ENCODE measurements around the gene ERCC6.

Gene ERCC6

DNA sequence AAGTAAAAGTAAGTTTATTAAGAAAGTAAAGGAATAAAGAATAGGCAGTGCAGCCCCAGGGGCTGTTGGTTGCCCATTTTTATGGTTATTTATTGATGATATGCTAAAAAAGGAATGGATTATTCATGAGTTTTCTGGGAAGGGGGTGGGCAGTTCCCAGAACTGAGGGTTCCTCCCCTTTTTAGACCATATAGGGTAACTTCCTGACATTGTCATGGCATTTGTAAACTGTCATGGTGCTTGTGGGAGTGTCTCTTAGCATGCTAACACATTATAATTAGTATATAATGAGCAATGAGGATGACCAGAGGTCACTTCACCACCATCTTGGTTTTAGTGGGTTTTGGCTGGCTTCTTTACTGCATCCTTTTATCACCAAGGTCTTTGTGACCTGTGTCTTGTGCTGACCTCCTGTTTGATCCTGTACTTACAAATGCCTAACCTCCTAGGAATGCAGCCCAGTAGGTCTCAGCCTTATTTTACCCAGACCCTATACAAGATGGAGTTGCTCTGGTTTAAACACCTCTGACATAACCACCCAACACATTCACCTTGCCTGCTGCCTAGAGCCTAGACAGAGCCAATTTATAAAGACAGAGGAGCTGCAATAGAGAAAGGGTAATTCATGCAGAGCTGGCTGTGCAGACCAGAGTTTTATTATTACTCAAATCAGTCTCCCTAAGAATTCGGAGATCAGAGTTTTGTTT lies 10.9 kb upstream of the ERCC6 start:
- no peak for DNase-seq

DNA sequence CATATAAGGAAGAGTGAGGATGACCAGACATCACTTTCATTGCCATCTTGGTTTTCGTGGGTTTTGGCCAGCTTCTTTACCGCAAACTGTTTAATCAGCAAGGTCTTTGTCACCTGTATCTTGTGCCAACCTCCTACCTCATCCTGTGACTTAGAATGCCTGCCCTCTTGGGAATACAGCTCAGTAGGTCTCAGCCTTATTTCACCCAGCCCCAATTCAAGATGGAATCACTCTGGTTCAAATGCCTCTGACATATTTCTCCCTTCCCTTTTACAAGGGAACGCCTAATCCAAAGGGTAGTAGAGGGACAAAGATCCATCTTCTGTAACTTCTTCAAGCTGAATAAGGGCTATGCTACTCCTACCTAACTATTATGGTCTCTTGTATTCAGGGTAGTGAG lies 4.7 kb upstream of the ERCC6 start:
- DNase-seq = no peak

DNA sequence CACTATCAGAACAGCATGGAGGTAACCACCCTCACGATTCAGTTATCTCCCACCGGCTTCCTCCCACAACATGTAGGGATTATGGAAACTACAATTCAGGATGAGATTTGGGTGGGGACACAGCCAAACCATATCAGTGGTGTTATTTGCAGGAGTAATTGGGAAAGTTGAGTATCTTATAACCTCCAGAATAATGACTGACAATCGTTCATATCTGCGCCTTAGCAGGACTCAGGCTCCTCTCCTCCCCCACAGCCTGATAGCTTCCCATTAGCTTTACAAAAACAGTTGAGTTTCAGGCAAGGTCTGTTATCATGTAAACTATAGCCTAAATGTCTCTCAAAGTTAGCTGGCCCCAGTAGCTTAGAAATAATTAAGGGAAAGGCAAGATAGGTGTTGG lies 3.4 kb upstream of the ERCC6 start:
- DNase-seq = no peak

DNA sequence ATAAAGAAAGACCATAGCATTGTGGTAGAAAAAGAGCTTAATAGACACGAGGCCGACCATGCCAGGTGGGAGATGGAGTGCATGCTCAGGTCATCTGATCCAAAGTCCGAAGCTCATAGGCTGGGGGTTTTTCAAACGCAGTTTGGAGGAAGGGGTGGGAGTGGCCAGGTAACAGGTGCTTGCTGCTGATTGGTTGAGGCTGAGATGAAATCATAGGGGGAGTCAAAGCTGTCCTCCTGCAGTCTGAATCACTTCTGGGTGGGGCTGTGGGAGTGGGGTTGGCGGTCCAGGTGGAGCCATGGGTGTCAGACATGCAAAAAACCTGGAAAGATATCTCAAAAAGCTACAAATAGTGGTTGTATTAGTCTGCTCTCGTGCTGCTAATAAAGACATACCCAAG lies 2.8 kb upstream of the ERCC6 start:
- DNase-seq = no peak

DNA sequence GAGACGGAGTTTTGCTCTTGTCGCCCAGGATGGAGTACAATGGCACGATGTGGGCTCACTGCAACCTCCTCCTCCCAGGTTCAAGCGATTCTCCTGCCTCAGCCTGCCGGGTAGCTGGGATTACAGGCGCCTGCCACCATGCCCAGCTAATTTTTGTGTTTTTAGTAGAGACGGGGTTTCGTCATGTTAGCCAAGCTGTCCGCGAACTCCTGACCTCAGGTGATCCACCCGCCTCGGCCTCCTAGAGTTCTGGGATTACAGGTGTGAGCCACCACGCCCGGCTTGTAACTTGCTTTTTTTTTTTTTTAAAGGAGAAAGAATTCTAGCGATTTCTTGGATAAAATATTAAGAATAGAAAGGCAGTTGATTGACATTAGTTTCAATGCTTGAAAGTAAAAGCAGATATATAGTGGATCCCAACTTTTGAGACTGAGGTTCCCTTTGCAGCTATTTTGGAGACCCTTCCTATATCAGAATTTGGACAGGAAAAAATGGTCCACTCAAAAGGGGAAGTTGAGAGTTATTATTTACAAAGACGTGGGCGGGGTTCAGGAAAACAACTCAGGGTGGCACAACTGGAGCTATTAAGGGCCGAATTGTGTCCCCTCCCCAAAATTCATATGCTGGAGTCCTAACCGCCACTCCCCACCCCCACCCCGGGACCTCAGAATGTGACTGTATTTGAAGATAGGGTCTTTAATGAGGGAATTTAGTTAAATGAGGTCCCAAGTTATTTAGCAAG lies 1.3 kb upstream of the ERCC6 start:
- DNase-seq = no peak

DNA sequence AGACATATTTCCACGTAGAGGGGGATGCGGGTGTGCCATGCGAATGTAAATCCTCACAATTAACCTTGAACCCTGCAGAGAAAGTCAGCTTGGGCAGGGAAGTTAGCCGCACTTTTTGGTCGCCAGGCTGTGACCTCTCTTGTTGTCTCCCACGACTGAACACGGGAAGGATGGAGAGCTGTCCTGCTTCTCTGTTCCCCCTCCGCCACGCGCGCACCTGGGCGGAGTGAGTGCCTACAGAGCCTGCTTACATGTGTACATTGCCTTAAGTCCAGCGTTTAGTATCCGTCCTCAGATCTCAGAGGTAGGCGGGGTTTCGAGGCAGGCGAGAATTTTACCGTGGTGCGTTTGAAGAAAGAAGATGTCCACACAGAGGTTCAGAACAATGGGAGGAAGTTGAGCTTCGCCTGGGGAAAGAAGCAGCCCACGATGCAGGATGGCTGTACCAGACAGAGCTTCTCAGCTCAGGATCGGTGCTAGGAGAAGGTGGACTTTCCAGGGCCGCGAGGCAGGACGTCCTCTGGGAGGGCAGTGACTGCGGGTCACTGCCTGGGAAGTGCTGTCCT lies 482 bp upstream of the ERCC6 start:
- peak; percentile 79 for DNase-seq

DNA sequence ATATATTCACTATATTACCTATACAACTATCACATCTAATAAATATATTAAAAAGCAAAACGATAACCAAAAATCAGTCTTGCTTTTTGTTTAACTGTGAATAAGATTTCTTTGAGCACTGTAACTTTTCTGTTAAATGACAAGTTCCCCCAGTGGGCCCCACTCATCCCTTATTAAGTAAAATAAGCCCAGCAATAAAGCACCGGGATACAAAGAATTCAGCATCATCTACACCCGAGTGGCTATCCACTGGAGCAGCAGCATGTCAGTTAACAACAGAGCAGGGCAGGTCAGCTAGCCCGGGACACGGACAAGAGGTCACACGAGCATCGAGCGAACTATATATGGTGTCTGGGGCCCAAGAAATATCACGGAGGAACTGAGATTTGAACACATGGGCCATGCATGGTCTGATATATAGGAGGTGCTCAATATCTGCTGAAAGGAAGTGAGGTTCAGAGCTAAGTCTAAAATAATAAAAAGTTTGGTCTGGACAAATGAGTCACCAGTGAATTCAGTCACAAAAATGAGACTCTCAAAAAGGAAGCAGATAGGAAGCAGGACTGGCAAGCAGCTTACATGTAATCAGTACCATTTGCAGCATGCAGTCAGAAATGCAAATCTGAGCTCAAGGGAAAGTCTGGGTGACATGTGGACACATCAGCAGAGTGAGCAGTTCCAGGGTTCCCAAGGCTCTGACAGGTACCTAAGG lies 4.1 kb downstream of the ERCC6 start:
- no peak for DNase-seq

DNA sequence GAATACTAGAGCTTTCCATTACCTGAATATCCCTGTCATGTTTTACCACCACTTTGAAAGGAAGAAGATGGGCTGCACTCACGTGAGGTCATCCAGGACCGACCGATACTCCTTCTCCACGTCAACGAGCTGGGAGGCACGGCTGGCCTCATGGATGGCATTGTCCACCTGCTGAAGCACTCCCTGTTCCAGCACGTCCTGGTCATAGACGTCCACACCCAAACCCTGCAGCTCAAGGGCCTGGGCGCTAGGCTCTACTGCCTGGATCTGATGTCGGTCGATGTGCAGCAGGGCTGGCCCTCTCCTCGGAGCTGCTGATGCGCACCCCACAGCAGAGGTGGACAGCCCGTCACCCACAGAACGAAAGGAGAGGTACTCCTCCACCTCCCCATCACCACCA lies 6.5 kb downstream of the ERCC6 start:
- no peak for DNase-seq

DNA sequence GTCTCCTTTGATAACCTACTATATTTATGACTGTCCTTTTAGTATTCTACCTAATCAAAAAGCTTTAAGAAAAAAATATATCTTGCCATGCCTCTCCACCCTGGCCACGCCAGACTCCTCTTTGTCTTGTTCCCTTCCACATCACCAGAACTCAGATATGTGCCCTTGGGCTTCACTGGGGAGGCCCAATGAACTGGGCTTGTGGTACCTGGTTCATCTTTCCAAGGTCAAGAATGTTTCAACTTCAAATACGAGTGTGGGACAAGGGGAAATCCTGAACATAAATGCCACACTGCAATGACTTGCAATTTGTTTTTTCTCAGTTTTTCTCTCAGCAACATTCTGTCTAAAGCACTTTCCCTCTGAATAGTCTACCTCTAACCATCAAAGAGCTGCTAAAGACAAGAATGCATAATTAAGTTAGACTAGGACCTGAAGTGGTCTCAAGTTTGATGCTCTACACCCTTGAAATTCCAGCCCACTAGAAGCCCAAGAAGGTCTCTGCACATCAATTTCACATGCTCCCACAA lies 9.9 kb downstream of the ERCC6 start:
- DNase-seq = no peak

DNA sequence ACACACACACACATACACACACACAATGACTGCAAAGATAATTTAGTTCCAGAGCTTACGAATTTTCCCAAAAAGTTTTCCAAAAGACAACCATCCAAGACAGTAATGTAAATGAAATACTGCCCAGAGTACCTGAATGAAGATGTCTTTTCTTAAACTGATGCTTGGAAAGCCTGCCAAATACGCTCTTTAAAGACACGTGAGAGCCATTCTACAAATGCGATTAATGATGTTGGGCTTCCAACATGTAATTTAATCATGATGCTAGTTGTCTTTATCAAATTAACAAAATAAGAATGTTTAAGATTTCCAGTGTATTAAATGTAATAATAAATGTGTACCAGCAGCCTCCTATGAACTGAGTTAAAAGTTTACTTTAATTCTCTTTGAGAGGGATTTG lies 11.1 kb downstream of the ERCC6 start:
- DNase-seq = no peak

DNA sequence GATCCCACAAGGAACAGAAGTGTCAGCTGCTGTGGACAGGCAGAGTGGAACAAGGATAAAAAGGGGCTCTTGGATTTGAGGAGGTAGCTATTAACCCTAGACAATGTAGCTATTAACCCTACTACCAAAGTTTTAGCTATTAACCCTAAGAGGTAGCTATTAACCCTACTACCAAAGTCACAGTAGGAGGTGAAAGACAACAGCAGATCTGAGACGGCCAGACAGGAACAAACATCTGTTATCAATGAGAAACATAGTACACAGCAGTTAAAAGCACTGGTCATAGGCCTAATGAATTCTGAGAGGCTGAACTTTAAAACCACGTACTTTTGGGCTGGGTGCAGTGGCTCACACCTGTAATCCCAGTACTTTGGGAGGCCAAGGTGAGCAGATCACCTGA lies 11.9 kb downstream of the ERCC6 start:
- DNase-seq = no peak

DNA sequence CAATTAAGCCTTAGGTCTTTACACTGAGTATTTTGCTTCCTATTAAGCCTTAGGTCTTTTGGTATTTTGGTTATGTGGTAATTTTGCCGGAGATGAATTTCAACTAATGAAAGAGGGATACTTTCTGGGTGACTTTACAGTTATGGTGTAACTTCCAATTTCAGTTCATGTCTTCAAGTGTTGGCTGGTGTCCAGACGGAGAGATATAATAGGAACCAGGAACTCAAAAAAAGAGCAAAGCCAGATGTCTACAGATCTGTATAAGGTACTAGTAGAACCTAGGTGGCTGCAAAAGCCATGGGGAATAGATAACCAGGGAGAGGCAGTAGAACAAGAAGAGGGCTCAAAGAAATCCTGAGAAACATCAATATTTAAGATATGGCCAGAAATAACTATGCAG lies 12.3 kb downstream of the ERCC6 start:
- no peak for DNase-seq

DNA sequence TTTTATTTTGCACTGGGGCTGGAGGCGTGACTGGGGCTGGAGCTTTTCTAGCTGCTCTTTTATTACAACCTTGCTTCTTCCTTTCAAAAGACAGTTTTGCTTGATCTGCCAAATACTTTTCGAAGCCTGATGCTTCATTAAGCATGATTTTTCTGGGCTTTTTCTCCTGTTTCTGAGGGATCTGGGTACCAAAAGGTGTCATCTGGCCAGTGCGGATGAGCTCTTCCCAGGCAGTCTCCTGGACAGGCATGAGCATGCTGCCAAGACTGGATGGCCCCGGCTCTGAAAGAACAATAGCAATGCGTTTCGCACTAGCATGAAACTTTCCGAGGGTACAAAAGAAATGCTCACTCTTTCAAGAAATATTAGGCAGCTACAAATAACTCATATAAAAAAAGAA lies 14.4 kb downstream of the ERCC6 start:
- no peak for DNase-seq

DNA sequence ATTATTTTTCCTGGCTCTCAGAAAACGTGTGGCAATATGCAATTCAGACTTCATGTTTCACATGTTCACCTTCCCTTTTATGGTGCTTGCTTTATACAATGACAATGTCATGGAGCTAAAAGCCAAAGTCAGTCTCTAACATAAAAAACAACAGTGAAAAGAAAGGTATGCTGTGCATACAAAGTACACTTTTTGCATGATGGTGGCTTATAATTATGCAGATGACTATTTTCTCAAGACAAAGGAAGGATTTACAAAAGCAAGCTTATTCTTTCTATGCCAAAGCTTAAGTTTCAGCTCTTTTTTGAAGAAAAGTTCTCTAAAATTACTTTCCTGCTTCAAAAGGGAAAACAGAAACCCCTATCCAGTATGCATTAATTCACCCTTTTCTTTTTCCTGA lies 15.6 kb downstream of the ERCC6 start:
- no peak for DNase-seq

DNA sequence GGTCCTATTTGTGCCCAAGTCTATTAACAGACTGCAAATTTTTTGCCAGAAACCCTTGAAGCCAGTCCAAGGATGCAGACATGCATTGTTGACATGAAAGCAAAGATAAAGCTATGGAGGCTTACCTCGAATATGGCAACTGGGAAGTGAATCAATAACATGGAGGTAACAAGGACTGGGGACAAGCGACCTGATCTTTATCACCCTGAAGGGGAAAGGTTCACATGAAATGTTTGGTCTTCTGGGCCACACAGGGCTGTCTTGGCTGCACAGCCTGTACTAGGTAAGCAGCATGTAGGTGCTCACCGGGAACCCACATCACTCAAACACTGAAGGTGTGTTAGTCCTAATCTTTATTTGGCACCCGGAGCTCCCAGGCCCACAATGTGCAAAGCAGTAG lies 17.9 kb downstream of the ERCC6 start:
- DNase-seq = no peak

DNA sequence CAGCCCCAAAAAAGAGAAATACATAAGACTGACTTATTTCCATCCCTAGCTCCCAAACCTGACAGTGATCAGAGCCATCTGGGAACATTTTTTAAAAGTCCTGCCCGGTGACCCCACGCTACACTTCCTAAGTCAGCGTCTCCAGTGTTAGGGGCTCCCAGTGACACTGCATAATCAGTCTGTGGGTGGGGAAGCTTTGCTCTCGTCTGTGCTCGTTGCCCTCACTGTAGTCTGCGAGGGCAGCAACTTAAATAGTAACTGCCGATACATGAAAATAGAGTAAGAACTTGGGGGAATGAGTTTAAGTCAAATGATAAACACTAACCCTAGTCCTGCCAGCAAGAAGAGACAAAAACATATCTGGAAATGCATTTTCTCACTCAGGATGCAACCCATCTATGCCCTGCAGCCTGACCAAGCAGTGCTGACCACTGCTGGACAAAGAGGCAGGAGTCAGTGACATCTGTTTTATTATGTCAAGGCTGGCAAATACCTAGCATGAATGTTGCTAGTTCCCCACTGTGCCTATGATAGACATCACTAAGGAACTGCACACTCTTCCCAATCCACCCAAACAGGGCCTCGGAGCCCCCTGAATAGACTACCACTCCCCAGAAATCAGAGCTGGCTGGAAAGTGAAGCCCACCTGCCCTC lies 18.7 kb downstream of the ERCC6 start:
- DNase-seq = no peak

DNA sequence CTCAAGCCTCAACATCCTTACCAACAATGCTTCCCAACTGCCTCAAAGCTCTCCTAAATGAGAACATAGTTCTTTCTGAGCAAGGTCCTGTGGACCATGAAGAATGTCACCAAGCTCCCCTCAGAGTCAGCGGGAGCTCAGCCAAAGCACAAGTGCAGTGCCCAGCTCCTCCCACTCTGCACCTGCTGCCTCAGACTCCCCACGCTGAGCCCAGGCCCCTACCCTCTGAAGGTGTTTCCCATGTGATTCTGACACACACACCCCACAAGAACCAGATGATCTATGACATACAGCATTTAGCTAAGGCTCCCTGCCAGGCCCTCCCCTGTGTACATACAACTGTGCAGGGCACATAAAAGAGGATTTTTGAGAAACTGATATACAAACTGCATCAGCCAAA lies 19.2 kb downstream of the ERCC6 start:
- no peak for DNase-seq

DNA sequence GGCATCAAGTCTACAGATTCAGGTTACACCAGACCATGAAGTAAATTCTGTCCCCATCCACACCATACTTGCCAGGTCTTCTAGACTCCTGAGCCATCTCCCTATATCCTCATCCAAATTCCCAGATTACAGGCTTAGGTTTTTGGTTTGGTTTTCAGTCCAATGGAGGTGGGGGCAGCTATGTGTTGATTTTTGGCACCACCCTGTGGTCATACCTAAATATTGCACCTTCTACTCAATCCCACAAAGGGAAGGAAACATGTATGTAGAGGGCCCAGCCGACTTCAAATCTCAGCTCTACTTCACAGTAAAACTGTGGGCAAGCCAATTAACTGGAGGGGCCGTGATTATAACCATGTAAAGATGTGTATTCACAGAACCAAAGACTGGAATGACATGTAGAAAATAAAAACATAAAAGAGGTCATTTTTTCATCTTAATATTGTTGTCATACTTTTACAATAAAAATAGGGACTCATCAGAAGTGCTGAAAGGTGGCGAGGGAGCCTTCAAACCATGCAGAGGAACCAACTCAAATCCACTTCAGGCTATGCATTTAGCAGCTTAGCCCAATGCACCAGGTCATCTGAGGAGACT lies 19.8 kb downstream of the ERCC6 start:
- DNase-seq = no peak

DNA sequence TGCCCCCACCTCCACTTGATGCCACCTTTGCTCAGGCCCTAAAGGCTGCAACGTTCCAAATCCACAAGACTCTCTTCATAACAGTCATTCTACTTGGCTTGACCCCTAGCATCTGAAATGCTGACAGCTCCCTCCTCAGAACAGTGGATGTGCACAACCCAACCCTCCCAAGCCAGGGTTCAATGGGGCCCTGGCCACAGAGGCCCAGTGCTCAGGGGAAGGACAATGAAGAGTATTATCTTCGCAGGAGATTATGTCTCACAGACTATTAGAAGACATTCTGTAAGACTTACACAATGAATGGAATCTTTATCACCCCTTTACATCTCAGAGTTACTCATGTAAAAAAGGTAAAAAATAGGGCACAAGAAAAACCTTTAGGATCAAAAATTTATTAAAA lies 20.4 kb downstream of the ERCC6 start:
- no peak for DNase-seq

DNA sequence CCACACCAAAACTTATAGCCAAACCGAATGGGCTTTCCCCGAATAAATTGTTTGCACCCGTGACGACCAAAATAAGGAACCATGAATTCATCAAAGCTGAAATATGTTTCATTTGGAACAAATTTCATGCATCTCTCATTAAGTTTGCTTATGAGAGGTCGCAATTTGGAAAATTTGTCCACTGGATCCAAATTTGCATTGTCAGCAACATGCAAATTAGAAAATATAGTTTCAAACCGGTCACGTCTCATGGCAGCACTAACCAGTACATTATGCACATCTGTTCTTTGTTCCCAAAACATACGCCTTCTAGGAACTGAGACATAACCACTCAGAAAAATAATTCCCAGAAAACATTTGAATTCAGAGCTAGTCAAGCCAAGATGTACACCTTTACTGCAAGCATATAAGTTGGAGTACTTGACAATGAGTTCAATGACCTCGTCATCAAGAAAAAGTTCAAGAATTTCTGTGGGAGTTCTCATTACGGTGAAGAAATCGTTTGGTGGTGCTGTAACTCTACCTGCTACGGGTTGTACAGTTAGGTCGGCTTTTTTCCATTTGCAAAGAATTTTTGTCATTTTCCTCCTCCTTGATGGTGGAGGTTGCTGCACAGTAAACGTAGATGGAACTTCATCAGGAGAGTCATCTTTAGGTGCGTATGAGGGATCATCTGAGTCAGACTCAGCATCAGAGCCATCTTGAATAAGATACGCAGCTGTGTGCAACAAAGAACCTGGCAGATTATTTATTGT lies 22.5 kb downstream of the ERCC6 start:
- no peak for DNase-seq

DNA sequence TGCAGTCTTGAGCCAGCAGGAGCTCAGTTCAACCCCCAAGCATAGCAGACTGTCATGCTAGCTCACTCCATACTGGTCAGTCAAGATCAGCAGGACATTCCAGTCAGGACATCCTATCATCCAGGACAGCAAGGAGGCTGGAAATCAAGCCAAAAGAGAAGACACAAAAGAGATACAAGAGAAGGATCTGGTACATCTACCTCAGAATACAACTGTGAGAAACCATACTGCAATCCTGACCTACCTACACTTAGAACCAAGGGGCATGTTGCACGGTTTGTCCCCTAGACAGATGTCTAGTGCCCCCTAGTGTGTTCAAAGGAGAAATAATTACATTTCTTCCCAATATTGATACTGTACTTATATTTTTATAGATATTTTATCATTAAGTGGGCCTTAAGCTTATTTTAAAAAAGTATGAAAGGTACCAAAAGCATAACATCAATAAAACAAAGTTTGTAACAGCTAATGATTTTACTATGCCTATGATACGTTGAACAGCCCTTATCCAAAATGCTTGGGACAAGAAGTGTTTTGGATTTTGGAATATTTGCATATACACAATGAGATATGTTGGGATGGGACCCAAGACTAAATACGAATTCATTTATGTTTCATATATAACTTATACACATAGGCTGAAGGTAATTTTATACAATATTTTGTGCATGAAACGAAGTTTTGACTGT lies 26.7 kb downstream of the ERCC6 start:
- no peak for DNase-seq
